ENCODE measurements around the gene NET1. TPM values are rescaled to one million over a fixed set of nuclear protein-coding genes. Genes with fewer than 3 reads are reported as not detected.

The NET1 gene
- total RNA-seq, 3 donors from 2014 or later = 213 to 399 (median 359) TPM

- TF ChIP-seq CTCF (IDR thresholded peaks at IDR 0.05) = no peak
- H3K4me3 ChIP-seq = no peak overlapping the region
- H3K9me3 ChIP-seq = no peaks in the 10 kb centered on the region
- intact Hi-C loops (cut with DNase I, micrococcal nuclease) = loop anchor here (5.0 kb wide), 1 partner anchor 181 kb away; no protein-coding TSS in a partner anchor
- H3K36me3 ChIP-seq (ENCODE audit: low read depth) = no peaks in the 10 kb centered on the region
- DNase-seq (no peak), ATAC-seq (no peak)
- peaks cover 24% of the 10 kb centered on the region for H3K4me1 ChIP-seq (ENCODE audit: low read depth)
Observed at GRCh38 chr10:5441106-5441505, 28.7 kb downstream of the NET1 start.

GRCh38 chr10:5442065-5442989, 30.0 kb downstream of the NET1 start:
- Histone ChIP-seq H3K9me3 (no peaks in the 10 kb centered on the region), H3K4me1 (ENCODE audit: low read depth) (peaks cover 24% of the 10 kb centered on the region), H3K36me3 (ENCODE audit: low read depth) (no peaks in the 10 kb centered on the region), H3K4me3 (peak overlapping the region; percentile 2)
- ATAC-seq = peak; percentile 36
- peak in 2 of 3 donors; percentile 53 to 85 for DNase-seq
- peak; percentile 44 for TF ChIP-seq CTCF (IDR thresholded peaks at IDR 0.05)
- intact Hi-C loops (cut with DNase I, micrococcal nuclease) = loop anchor here (5.0 kb wide), 1 partner anchor 180 kb away; no protein-coding TSS in a partner anchor

GRCh38 chr10:5442990-5443370, 30.6 kb downstream of the NET1 start:
- H3K4me3 ChIP-seq = no peak overlapping the region
- intact Hi-C loops (cut with DNase I, micrococcal nuclease) = loop anchor here (5.0 kb wide), 1 partner anchor 179 kb away; no protein-coding TSS in a partner anchor
- H3K36me3 ChIP-seq (ENCODE audit: low read depth) = no peaks in the 10 kb centered on the region
- no peak for DNase-seq
- no peaks in the 10 kb centered on the region for H3K9me3 ChIP-seq
- TF ChIP-seq CTCF (IDR thresholded peaks at IDR 0.05) = no peak
- H3K4me1 ChIP-seq (ENCODE audit: low read depth) = peaks cover 24% of the 10 kb centered on the region
- ATAC-seq = peak; percentile 63

GRCh38 chr10:5443429-5443828, 31.1 kb downstream of the NET1 start:
- TF ChIP-seq CTCF (IDR thresholded peaks at IDR 0.05) = no peak
- ATAC-seq (no peak), DNase-seq (no peak)
- Histone ChIP-seq H3K9me3 (no peaks in the 10 kb centered on the region), H3K36me3 (ENCODE audit: low read depth) (no peaks in the 10 kb centered on the region), H3K4me1 (ENCODE audit: low read depth) (peaks cover 24% of the 10 kb centered on the region), H3K4me3 (no peak overlapping the region)
- intact Hi-C loops (cut with DNase I, micrococcal nuclease) = loop anchor here (5.0 kb wide), 1 partner anchor 179 kb away; no protein-coding TSS in a partner anchor

GRCh38 chr10:5445006-5445405, 32.6 kb downstream of the NET1 start:
- Histone ChIP-seq H3K9me3 (no peaks in the 10 kb centered on the region), H3K4me1 (ENCODE audit: low read depth) (peaks cover 24% of the 10 kb centered on the region), H3K36me3 (ENCODE audit: low read depth) (no peaks in the 10 kb centered on the region), H3K4me3 (no peak overlapping the region)
- TF ChIP-seq CTCF (IDR thresholded peaks at IDR 0.05) = no peak
- DNase-seq (peak in 1 of 3 donors; percentile 64), ATAC-seq (no peak)
- intact Hi-C loops (cut with DNase I, micrococcal nuclease) = loop anchor here in 1 of 2 donors (5.0 kb wide), 1 partner anchor 102 kb away; no protein-coding TSS in a partner anchor
